Hepatocyte (in vitro differentiated cells): ENCODE results near the gene SLC24A1. TPM values are rescaled to one million over a fixed set of nuclear protein-coding genes. Genes with fewer than 3 reads are reported as not detected.
A peak's percentile ranks its signal among the peaks of the same experiment; 100 is the strongest.
"Not testable (repeated sequence)": the region's sequence is repeated elsewhere in the genome, so short reads cannot be mapped to it uniquely, and the experiment has no call there.

ENCODE experiments used
- DNase-seq: peaks from one replicate; pipeline ENCODE4 v3.0.0-alpha.2; 2016; ENCODE audit warnings: low spot score
- H2AFZ ChIP-seq: fragments of 200-600 bp; sonication (generic); 2 replicates; pipeline ENCODE4 v1.6.0; 2016; ENCODE audit warnings: antibody characterized with exemption, mild to moderate bottlenecking
- H3K27ac ChIP-seq: fragments of 200-600 bp; sonication (generic); 2 replicates; pipeline ENCODE4 v1.5.1; 2016; ENCODE audit warnings: mild to moderate bottlenecking
- H3K27me3 ChIP-seq: fragments of 200-600 bp; sonication (generic); 2 replicates; pipeline ENCODE4 v1.6.1; 2016
- H3K36me3 ChIP-seq: fragments of 200-600 bp; sonication (generic); replicated peaks from 2 replicates; pipeline ENCODE4 v1.5.1; 2016; ENCODE audit warnings: low read depth; ENCODE audit not compliant: insufficient read depth
- H3K4me1 ChIP-seq: fragments of 200-600 bp; sonication (generic); 2 replicates; pipeline ENCODE4 v1.5.1; 2016; ENCODE audit warnings: mild to moderate bottlenecking, moderate library complexity; ENCODE audit not compliant: insufficient read depth
- H3K4me2 ChIP-seq: fragments of 200-600 bp; sonication (generic); 2 replicates; pipeline ENCODE4 v1.6.0; 2016
- H3K4me3 ChIP-seq: fragments of 200-600 bp; sonication (generic); 2 replicates; pipeline ENCODE4 v1.5.1; 2016; ENCODE audit warnings: mild to moderate bottlenecking
- H3K79me2 ChIP-seq: fragments of 200-600 bp; sonication (generic); 2 replicates; pipeline ENCODE4 v1.6.0; 2017; ENCODE audit warnings: mild to moderate bottlenecking
- H3K9me2 ChIP-seq: fragments of 200-600 bp; sonication (generic); replicated peaks from 2 replicates; pipeline ENCODE4 v1.6.0; 2017; ENCODE audit warnings: mild to moderate bottlenecking; ENCODE audit not compliant: insufficient read depth
- H3K9me3 ChIP-seq: fragments of 200-600 bp; sonication (generic); 2 replicates; pipeline ENCODE4 v1.5.1; 2016; ENCODE audit warnings: low read depth, mild to moderate bottlenecking
- H4K20me1 ChIP-seq: fragments of 200-600 bp; sonication (generic); 2 replicates; pipeline ENCODE4 v1.6.0; 2016; ENCODE audit warnings: mild to moderate bottlenecking; ENCODE audit not compliant: insufficient read depth, poor library complexity, severe bottlenecking
- CTCF ChIP-seq: fragments of 200-600 bp; sonication (generic); IDR thresholded peaks from 2 replicates; pipeline ENCODE4 v1.5.1; 2016; ENCODE audit warnings: antibody characterized with exemption, mild to moderate bottlenecking; ENCODE audit not compliant: poor library complexity
- EZH2 ChIP-seq: fragments of 200-600 bp; sonication (generic); IDR thresholded peaks from 2 replicates; pipeline ENCODE4 v1.6.1; 2016; ENCODE audit warnings: antibody characterized with exemption, mild to moderate bottlenecking, borderline replicate concordance
- EZH2phosphoT487 ChIP-seq: fragments of 200-600 bp; sonication (generic); IDR thresholded peaks from one replicate; pipeline ENCODE4 v1.6.1; 2018; ENCODE audit warnings: antibody characterized with exemption, mild to moderate bottlenecking, low read depth, moderate library complexity; ENCODE audit not compliant: unreplicated experiment, severe bottlenecking
- WGBS: methylation state at CpG from one replicate; pipeline ENCODE4 v1.1.6; 2016; ENCODE audit warnings: low lambda C conversion rate; ENCODE audit errors: missing lambda C conversion rate; 5-methylcytosine and 5-hydroxymethylcytosine counted together
- polyA plus RNA-seq: library from polyadenylated mRNA; unstranded; fragments of >200 nt; fragmentation: Nextera tagmentation; extraction: Ambion mirVana; gene quantifications from 2 replicates; pipeline ENCODE4 v1.2.1, GENCODE V29; 2016
- total RNA-seq: library from RNA; depleted of rRNA; stranded (reverse); fragments of >200 nt; gene quantifications from 2 replicates; pipeline ENCODE4 v1.2.3, GENCODE V29; 2014

The SLC24A1 gene
- total and polyA plus RNA-seq, 2 experiments from 2014 or later = 3.6 to 7.4 TPM

GRCh38 chr15:65612949-65613744 lies 8.6 kb upstream of the SLC24A1 start:
- H3K79me2 ChIP-seq = peaks cover 37% of the 10 kb centered on the region
- peaks cover 19% of the 10 kb centered on the region for H3K4me1 ChIP-seq
- H3K36me3 ChIP-seq = no peaks in the 10 kb centered on the region
- 77% methylated on average over 6 of the region's 6 CpGs for WGBS
- no peaks in the 10 kb centered on the region for H4K20me1 ChIP-seq
- no peak for DNase-seq
- TF ChIP-seq EZH2 (no peak), EZH2phosphoT487 (no peak), CTCF (no peak)
- H3K4me3 ChIP-seq = no peak overlapping the region
- no peak overlapping the region for H2AFZ ChIP-seq
- H3K4me2 ChIP-seq = peak overlapping the region; percentile 80
- H3K9me2 ChIP-seq = no peaks in the 10 kb centered on the region
- H3K9me3 ChIP-seq = no peaks in the 10 kb centered on the region
- no peaks in the 10 kb centered on the region for H3K27me3 ChIP-seq
- H3K27ac ChIP-seq = peak overlapping the region; percentile 98

- not testable (repeated sequence) for H2AFZ ChIP-seq, H4K20me1 ChIP-seq
- WGBS = 95% methylated on average over 1 of the region's 1 CpG
These were observed 5.9 kb upstream of the SLC24A1 start for GRCh38 chr15:65615887-65616286.

GRCh38 chr15:65618560-65619109 lies 3.1 kb upstream of the SLC24A1 start:
- WGBS = 53% methylated on average over 5 of the region's 5 CpGs
- no peaks in the 10 kb centered on the region for H3K9me2 ChIP-seq
- H3K36me3 ChIP-seq = no peaks in the 10 kb centered on the region
- DNase-seq = no peak
- no peak overlapping the region for H3K4me3 ChIP-seq
- H3K4me2 ChIP-seq = no peak overlapping the region
- no peaks in the 10 kb centered on the region for H3K79me2 ChIP-seq
- H3K27ac ChIP-seq = no peak overlapping the region
- TF ChIP-seq CTCF = no peak
- H2AFZ ChIP-seq = no peak overlapping the region
- H3K27me3 ChIP-seq = no peaks in the 10 kb centered on the region
- H3K4me1 ChIP-seq = no peaks in the 10 kb centered on the region
- no peaks in the 10 kb centered on the region for H4K20me1 ChIP-seq
- no peaks in the 10 kb centered on the region for H3K9me3 ChIP-seq

More at GRCh38 chr15:65615887-65616286, 5.9 kb upstream of the SLC24A1 start:
- H3K27me3 ChIP-seq, H3K4me1 ChIP-seq, H3K9me3 ChIP-seq, DNase-seq, H3K9me2 ChIP-seq, H3K4me3 ChIP-seq, H3K27ac ChIP-seq, H3K36me3 ChIP-seq, H3K4me2 ChIP-seq: not testable (repeated sequence)
- H3K79me2 ChIP-seq = peaks cover 14% of the 10 kb centered on the region

- Histone ChIP-seq H2AFZ (no peak overlapping the region), H3K4me3 (no peak overlapping the region), H3K9me2 (no peaks in the 10 kb centered on the region), H3K9me3 (no peaks in the 10 kb centered on the region), H3K4me2 (no peak overlapping the region), H3K4me1 (no peaks in the 10 kb centered on the region), H3K27me3 (no peaks in the 10 kb centered on the region), H4K20me1 (no peaks in the 10 kb centered on the region), H3K27ac (no peak overlapping the region), H3K36me3 (no peaks in the 10 kb centered on the region), H3K79me2 (no peaks in the 10 kb centered on the region)
- TF ChIP-seq EZH2 (no peak), EZH2phosphoT487 (no peak), CTCF (no peak)
- DNase-seq = no peak
- 62% methylated on average over 5 of the region's 5 CpGs for WGBS
These were observed 2.0 kb upstream of the SLC24A1 start for GRCh38 chr15:65619626-65620290.
